Measurements from ENCODE around the gene PRKD2.

The PRKD2 gene

DNA sequence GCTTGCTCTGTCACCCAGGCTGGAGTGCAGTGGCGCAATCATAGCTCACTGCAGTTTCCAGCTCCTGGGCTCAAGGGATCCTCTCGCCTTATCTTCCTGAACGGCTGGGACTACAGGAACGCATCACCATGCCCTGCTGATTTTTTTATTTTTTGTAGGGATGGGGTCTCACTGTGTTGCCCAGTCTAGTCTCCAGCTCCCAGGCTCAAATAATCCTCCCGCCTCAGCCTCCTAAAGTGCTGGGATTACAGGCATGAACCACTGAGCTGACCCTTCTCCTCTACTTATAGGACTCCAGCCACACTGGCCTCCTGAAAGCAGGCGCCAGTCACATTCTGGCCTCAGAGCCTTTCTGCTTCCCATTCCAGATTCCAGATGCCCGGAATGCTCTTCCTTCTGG lies 66.5 kb downstream of the PRKD2 start:
- TF ChIP-seq, protein P1, sequence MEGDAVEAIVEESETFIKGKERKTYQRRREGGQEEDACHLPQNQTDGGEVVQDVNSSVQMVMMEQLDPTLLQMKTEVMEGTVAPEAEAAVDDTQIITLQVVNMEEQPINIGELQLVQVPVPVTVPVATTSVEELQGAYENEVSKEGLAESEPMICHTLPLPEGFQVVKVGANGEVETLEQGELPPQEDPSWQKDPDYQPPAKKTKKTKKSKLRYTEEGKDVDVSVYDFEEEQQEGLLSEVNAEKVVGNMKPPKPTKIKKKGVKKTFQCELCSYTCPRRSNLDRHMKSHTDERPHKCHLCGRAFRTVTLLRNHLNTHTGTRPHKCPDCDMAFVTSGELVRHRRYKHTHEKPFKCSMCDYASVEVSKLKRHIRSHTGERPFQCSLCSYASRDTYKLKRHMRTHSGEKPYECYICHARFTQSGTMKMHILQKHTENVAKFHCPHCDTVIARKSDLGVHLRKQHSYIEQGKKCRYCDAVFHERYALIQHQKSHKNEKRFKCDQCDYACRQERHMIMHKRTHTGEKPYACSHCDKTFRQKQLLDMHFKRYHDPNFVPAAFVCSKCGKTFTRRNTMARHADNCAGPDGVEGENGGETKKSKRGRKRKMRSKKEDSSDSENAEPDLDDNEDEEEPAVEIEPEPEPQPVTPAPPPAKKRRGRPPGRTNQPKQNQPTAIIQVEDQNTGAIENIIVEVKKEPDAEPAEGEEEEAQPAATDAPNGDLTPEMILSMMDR (IDR thresholded peaks at IDR 0.05) = no peak
- Histone ChIP-seq H3K27ac (no peak overlapping the region), H3K4me3 (no peak overlapping the region)
- no peak for DNase-seq (ENCODE audit: low spot score)

DNA sequence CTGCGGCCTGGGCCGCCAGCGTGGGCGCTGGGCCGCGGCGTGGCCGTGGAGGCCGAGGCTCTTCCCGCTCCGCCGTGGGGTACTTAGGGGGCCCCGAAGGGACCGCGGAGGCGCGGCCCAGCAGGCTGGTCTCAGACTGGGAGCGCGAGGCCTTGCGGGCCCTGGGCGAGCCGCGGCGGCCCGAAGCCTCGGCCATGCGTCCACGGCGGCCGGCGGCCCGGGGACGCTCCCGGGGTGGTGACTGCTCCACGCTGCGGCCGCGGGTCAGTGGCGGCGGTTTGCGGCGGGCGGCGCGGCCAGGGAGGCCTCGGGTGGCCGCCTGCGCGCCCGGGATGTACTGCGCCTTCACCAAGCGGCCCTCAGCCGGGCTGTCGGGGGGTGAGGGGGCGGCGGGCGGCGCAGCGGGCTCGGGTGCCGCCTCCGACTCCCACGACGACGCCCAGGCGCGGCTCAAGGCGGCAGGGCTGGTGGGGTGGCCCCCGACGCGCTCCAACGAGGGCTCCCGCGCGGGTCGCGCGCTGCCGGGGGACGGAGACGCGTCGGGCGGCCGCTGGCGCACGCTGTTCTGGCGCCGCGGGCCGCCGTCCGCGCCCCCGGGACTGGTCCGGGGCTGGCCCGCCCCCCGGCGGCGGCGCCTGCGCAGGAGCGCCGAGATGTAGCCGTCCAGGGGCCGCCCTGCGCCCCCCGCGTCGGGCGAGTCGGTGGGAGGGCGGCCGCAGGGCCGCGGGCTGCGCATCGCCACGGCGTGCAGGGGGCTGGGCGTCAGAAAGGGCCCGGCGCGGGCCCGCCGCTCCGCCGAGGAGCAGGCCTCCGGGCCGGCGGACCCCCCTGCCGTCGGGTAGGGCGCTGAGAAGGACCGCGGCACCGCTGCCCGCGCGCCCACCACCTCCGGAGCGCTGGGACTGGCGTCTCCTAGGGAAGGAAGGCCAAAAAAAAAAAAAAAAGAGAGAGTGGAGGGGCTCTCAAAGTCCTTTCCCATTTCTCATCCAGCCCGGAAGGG lies 67.7 kb downstream of the PRKD2 start:
- Histone ChIP-seq H3K4me3 (no peak overlapping the region), H3K27ac (peak overlapping the region in 1 of 2 donors; percentile 2)
- TF ChIP-seq, protein P1 (IDR thresholded peaks at IDR 0.05) = no peak
- DNase-seq (ENCODE audit: low spot score) = no peak

DNA sequence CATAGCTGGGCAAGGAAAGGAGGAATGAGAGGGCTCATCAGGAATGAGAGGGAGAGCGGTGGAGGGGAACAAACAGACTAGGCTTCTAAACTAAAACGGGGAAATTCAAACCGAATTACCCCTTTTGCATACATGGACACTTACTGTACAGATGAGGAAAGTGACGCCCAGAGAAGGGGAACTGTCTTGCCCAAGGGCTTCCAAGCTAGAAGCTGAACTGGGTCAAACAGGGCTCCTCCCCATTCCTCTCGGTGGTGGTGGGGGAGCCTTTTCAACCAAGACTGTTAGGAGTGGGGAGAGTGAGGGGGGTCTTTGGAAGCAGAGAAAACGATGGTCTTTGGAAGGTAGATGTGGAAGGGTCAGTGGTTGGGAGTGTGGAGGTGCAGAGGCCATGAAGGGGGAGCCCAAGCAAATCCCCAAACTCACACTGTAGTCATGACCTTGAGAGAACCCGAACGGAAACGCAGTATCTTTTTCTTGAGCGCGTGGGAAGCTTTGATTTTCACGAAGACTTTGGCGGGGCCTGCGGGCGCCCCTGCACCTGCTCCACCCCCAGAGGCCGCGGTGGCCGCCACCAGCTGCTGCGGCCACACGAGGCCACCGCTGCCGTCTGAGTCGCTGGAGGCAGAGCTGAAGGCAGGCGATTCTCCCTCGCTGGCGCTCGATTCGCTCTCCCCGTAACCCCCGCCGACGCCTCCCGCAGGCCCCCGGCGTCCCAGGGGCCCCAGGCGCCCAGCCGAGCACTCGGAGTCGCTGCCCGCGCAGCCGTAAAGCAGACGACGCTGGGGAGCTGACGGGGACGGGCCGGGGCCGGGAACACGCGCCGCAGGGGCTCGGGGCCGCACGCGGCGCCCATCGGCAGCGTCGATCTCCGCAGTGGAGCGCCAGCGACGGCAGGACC lies 68.6 kb downstream of the PRKD2 start:
- no peak overlapping the region for H3K4me3 ChIP-seq
- H3K27ac ChIP-seq = peak overlapping the region; percentile 7 to 45
- DNase-seq (ENCODE audit: low spot score) = no peak
- TF ChIP-seq, protein P1 (IDR thresholded peaks at IDR 0.05) = no peak

DNA sequence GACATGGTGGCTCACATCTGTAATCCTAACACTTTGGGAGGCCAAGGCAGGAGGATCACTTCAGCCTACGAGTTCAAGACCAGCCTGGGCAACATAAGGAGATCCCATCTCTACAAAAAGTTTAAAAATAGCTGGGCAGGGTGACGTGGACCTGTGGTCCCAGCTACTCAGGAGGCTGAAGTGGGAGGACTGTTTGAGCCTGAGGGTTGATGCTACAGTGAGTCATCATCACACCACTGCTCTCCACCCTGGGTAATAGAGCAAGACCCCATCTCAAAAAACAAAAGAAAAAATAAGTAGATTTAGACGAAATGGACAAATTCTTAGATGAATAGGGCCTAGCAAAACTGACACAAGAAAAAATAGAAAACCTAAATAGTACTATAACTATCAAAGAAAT lies 70.5 kb downstream of the PRKD2 start:
- no peak for DNase-seq (ENCODE audit: low spot score)
- peak overlapping the region; percentile 77 to 91 for H3K27ac ChIP-seq
- TF ChIP-seq, protein P1 (IDR thresholded peaks at IDR 0.05) = no peak
- H3K4me3 ChIP-seq = no peak overlapping the region

DNA sequence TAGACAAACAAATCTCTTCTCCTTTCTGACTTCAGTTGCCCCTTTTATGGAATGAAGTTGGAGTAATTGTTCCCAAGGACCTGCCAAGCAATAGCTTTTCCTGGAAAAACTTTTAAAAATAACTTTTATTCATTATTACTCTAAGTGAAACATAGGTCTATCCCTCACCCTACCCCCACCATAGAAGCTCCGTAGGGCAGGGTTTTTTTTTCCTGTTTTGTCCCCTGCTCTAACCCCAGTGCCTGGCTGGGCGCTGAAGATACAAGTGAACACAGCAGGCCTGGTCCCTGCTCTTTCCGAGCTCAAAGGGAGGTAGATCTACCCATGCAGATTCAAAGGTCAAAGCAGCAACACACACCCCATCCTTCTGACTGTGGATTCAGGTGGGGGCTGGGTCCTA lies 72.2 kb downstream of the PRKD2 start:
- peak overlapping the region; percentile 77 to 91 for H3K27ac ChIP-seq
- DNase-seq (ENCODE audit: low spot score) = no peak
- TF ChIP-seq, protein P1 (IDR thresholded peaks at IDR 0.05) = no peak
- H3K4me3 ChIP-seq = peak overlapping the region; percentile 52

DNA sequence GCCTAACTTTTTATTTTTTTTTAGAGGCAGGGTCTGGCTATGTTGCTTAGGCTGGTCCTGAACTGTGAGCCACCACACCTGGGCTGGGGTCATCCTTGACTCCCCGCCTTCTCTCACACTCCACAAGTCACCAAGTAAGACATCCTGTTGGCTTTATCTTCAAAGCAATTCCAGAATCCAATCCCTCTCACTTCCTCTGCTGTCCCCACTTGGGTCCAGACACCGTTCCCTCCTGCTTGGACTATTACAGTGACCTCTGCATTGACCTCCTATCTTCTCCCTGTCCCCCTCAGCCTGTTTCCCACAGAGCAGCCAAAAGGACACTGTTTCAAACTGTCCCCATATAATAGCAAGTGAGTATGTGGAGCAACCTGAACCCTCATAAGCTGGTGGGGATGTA lies 76.3 kb downstream of the PRKD2 start:
- TF ChIP-seq, protein P1 (IDR thresholded peaks at IDR 0.05) = no peak
- H3K27ac ChIP-seq = peak overlapping the region; percentile 87 to 94
- H3K4me3 ChIP-seq = no peak overlapping the region
- no peak for DNase-seq (ENCODE audit: low spot score)
